Anterior cingulate cortex (tissue), 58 donors: ENCODE results near the gene ELOVL2.
A peak's percentile ranks its signal among the peaks of the same experiment; 100 is the strongest.
"Not testable (repeated sequence)": the region's sequence is repeated elsewhere in the genome, so short reads cannot be mapped to it uniquely, and the experiment has no call there.

Experiments used
- DNase-seq, 58 donors: peaks; one replicate each; lab custom pipeline; 2025; lab: John Stamatoyannopoulos, UW

ELOVL2 gene

DNA sequence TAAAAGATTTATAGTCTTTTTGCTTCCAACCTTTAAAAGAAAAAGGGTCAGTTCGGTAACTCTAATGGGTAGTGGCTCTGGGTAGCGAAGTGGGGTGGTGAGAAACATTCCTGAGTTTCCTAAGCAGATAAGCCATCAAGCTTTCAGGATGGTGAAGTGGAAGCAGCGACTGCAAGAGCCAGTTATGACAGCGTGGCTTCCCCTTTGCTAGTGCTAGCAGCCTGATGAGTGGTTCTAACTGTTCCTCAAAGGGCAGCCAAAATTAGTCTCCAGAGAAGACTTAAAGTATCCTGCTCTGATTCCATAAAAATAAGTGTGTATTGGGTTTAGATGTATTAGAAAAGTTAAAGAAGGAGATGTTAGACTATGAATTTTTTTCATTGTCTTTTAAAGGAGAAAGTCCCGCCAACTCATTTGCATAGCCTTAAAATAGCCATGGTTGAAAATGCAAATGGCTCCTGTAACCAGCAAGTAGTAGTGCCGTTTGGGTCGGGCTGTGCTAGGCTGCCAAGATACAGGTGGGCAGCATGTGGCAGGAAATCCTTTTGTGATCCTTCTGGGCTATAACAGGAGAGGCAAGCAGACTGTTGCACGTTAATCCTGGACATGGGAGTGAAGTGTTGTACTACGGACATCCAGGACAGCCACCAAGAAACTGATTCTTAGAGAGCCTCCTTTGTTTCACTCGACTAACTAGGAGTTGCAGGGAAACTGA lies 18.0 kb downstream of the ELOVL2 start:
- DNase-seq, result no peak

DNA sequence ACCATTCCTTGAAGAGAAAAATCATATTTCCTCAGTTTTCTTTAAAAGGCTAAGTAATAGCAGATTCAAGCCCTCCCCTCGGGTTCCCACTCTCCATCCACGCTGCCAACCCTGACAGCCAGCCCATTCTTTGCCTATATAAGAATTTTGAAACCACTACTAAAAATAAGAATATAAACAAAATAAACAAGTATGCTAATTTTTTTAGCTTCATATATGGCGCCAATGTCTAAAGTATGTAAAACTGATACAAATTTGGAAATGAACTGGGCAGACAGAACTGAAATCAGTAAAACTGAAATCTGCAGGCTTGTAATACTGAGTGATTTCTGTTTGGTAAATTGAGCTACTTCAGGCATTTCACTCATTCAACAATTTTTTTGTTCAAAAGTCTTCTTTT lies 19.0 kb downstream of the ELOVL2 start:
- no peak for DNase-seq

DNA sequence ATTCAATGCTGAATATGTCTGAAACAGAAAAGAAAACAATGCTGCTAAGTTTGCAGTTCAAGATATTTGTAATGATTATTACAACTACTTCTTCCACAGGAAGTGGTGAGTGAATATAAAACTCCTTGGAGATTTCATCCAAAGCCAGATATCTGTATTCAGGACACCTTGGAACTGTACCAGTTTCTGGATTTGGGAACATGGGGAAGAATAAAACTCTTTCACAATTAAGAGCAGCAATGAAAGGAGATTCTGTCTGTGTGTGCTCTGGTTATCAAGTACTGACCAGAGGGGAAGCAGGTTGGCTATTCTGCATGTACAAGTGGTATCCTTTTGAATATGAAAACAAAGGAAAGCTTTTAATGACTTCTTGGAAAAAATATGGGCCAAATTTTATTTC lies 21.1 kb downstream of the ELOVL2 start:
- DNase-seq, result peak in 4 of 58 donors; percentile 2 to 73 (median 31)

DNA sequence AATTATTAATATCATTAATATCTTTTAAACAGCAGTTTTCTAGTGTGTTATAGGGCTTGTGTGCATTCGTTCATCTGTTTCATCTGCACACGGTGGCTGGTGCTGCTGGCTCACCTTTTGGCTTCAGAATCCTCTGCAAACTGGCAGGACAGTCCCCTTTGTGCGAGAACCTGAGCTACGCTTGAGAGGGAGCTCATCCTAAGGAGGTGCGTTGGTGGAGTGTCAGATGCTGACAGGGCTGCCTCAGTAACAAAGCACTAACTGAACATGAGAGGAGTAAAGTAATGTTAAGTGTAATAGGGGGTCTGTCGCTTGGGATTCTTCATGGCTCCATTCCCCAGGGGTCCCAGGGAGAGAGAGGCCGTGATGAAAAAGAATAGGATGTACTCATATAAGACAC lies 22.4 kb downstream of the ELOVL2 start:
- DNase-seq, result peak in 1 of 58 donors; percentile 28

DNA sequence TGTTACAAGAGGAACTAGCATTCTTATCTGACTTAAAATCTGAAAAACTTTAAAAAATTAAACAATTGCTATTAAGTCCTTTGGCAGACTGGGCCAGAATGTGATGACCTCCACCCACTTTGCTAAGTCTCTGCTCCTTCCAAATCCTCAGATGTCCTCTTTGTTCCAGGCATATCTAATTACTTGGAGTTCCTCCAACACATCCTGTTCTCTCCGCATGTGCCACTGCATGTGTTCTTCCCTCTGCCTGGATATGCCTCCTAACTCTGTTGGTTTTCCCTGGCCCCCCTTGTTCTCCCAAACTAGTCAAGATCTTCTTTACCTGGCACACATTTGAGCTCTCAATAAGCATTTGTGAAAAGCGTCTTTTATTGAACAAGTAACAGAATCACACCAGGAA lies 23.1 kb downstream of the ELOVL2 start:
- no peak for DNase-seq

DNA sequence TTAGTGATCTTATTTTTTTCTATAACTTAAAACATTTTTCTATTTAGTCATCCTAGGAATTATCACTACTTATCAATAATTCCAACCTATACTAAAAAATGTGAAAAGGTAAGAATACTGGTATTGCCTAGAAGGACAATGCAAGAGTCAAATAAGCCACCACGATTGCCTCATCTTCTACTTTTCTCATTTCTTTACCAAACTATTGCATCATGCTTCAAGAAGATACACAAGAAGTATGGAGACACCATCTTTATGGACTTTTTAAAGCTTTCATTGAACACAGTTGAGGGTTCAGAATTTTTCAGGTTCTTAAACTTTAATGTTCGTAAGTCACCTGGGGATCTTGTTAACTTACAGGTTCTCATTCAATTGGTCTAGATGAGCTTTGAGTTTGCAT lies 25.9 kb downstream of the ELOVL2 start:
- no peak for DNase-seq

DNA sequence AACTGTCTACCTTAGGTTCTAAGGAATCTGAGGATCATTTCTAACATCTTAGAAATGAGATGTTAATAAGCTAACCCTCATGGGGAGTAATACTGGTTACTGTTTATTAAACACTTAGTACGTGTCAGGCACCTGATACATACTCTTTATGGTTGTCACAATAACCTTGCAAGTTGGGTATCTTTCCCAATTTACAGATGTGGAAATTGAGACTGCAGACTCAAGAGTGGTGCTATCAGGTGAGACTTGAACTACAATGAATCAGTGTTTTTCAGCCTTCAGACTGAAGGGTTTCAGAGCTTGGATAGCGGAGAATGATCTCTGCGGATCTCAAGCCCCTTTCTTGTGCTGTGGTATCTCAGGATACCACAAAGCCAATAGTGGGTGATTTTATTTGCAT lies 27.0 kb downstream of the ELOVL2 start:
- DNase-seq, result no peak

DNA sequence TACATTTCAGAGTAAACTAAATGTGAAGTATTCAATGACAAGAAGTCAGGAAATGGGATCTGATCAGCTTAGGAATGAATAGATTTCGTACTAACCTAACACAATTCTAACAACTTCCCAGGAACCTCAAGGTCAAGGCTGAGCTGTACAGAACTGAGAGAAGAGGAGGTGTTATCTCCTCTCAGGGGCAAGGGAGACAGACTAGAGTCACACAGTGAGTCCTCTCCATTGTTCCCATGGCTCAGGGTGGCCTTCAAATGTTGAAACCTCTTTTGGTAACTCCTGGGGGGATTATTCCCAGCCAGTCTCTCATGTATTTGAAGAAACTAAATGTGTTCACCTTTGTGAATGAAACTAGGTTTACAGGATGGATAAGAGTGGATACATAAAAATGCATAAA lies 27.7 kb downstream of the ELOVL2 start:
- no peak for DNase-seq

DNA sequence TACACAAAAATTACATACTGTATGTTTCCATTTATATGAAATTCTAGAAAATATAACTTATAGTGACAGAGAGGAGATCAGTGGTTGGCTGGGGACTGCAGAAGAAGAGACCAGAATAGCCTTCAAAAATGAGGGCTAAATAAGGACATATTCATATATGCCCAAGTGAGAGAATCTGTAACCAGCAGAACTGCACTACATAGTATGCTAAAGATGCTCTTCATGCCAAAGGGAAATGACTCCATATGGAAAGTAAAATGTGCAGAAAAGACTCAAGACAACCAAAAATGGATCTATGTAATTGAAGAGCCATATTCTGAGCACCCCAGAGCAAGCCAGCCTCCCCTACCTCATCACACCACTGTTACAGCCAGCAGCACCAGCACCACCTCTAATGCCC lies 29.0 kb downstream of the ELOVL2 start:
- no peak for DNase-seq

DNA sequence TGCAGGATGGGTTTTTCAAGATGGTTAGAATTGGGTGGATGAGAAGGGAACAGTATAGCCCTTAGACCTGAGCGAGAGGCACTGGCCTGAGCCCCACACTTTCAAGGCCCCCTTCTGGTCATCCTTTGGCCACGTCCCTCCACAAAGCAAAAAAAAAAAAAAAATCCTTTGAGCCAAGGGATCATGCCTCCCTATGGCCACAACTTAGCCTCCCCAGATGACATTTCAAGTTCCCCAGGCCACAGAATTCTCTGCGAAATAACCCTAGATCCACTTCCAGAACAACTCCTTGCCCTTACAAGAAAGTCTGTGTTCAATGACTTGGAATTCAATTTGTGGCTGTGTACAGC lies 30.4 kb downstream of the ELOVL2 start:
- no peak for DNase-seq

DNA sequence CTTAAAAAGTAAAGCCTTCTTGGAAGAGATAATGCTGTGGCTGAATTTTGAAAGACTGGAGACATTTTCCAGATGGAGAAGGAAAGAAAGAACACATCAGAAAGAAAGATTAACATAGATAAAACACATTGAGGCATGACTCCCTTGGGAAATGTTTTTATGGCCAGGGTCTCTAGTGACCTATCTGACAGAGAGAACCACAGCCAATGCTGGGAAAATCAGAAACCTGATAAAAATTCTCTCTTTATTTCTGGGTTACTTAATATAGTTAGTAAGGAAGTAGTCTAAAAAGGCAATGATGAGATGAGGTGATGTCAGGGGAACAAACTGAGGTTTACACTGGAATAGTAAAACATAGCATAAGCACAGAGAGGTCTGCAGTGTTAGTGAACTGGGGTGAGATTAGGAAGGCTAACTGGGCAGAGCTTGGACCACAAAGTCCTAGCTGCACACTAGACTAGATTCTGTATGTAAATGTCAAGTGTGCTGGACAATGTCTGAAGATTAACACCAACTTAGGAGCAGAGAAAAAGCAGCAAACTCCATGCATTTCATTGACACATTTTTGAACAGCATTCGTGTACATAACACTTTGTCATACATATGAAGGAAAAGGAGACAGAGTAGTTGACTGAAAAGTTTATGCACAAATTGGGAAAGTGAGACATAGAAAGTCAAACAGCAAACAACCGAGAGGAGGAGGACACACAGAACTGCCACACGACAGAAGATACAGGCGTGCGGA lies 31.0 kb downstream of the ELOVL2 start:
- DNase-seq, result no peak

DNA sequence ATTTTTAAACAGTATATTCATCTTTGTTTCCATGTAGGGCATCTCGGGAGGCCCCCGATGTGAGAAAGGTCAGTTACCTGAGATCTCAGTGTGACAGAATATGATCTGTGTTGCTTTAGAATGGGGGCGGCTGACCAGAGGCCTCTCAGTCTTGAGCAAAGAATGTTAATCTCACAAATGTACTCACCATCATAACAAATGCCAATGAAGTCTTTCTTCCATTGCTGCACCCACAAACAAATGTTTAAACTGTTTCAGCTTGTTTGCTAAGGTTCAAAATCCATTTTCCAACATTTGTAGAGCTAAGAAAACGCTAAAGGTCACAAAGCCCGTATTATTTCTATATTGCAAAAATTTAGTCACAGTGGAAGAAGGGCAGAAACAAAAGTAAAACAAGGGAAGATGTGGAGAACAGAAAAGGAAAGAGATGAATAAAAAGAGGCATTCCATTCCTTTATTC lies 31.8 kb downstream of the ELOVL2 start:
- no peak for DNase-seq

DNA sequence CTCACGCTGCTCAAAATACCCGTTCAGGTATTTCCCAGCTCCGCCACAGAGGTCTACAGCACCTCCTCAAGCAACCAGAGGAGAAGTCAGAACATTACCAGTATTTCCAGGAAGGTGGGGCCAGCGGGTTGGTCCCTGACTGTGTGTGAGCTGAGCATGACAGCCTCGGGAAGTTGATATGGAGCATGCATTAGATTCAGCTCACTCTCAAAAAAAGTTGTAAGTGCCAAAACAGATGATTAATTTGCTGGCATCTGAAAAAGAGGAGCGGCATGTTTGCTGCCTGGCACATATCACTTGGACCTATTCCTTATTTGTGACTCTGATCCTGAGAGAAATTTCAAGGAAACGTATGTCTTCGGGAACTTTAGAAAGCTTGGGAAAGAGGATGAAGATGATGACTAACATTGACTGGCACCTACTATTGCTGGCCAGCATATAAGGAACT lies 32.3 kb downstream of the ELOVL2 start:
- no peak for DNase-seq

DNA sequence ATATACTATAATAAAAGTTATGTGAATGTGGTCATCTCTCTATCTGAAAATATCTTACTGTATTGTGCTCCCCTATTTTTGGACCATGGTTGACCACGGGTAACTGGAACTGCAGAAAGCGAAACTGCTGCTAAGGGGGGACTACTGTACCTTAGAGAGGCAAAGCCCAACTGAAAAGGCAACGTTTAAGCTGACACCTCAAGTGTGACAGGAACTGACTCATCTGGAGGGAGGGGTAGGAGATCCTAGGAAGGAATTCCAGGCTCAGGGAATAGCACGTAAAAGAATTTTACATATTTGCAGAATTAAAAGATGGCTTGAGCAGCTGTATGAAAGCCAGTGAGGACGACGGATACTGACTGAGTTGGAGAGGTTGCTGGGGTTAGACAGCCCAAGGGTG lies 34.8 kb downstream of the ELOVL2 start:
- DNase-seq, result no peak

DNA sequence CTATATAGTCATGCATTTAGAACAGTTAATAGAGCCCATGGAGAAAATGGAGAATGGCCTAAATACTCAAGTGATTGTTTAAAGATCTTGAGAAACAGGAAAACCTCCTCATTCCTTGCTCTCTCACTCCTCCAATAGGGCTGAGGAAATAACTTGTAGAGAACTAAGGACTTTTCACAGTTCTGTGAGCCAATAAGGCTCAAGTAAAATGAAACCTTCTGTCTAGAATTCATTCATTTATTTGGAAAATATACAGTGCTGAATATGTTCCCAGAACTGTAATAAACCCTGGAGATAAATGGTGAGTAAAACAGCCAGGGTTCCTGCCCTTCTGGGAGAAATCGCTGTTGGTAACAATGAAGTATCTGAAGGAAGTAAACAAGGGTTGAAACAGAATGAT lies 35.3 kb downstream of the ELOVL2 start:
- no peak for DNase-seq

DNA sequence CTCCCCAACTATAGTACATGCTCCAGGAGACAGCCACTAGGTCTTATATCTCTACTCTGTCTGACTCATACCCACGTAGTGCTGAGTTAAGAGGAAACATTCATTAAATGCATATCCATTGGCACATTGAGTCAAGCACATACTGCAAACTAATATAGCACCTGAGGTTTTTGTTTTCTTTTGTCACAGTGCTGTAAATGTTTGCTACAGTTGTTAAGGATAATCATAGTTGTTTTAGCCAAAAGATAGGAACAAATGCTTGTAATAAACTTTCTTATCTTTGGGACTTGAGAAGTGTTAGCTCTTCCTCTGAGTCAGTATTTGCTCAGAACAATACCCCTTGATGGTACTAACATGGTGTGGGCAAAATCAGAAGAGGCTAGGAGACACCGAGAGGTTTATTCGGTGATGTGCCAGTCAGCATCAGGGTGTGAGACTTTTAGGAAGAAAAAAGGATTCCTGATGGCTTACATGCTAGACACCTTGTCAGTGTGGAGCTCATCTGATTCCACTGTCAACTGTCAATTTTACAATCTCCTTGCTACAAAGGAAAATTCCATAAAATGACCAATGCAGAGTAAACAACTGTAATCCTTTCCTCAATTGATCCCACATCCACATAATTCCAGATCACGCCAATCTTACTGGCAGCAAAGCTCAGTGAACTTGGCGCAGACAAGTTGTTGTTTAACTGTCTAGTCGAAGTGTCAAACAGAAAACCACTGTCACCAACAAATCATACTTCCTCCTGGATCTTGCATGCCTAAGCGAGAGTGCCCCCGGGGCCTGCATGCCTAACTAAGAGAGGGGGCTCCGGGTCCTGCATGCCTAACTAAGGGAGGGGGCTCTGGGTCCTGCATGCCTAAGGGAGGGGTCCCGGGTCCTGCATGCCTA lies 36.1 kb downstream of the ELOVL2 start:
- DNase-seq, result no peak

DNA sequence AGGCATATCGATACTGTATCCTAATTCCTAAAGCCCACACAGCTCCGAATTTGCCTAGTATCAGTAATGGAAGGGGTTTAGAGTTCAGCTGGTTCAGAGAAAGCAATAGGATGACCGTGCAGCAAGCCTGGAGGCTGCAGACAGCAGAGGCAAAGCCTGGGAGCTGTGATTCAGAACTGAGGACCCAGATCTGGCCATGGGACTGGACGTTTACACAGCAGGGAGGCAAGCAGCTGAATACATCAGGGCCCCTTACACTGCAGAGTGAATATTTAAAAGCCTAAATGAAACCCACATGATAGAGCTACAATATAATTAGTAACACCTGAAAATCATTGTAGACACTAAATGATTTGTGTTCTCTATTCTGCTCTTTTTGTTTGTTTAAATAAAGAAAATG lies 38.0 kb downstream of the ELOVL2 start:
- no peak for DNase-seq

DNA sequence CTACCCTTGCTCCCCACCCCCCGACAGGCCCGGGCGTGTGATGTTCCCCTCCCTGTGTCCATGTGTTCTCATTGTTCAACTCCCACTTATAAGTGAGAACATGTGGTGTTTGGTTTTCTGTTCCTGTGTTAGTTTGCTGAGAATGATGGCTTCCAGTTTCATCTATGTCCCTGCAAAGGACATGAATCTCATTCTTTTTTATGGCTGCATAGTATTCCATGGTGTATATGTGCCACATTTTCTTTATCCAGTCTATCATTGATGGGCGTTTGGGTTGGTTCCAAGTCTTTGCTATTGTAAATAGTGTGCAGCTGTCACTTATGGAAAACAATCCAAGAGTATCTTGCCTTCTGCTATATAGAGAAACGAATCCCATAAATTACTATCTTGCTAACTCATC lies 40.8 kb downstream of the ELOVL2 start:
- DNase-seq, result not testable (repeated sequence)

DNA sequence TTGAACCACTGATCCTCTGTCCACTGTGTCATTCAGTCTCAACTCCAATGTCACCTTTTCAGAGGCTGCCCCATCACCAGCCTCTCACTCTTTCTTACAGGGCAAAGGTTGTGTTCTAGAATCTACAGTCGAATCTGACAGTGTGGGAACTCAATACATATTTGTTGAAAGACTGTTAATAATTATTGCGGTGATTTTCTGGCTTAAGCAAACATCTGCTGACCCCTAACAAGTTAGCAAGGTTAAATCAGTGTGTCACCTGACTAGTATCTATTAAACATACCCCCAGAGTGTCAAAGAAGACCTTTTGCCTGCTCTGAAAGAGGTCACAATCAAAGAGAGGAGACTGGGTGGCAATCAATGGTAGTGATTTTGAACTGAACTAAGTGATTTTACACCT lies 41.9 kb downstream of the ELOVL2 start:
- DNase-seq, result no peak

DNA sequence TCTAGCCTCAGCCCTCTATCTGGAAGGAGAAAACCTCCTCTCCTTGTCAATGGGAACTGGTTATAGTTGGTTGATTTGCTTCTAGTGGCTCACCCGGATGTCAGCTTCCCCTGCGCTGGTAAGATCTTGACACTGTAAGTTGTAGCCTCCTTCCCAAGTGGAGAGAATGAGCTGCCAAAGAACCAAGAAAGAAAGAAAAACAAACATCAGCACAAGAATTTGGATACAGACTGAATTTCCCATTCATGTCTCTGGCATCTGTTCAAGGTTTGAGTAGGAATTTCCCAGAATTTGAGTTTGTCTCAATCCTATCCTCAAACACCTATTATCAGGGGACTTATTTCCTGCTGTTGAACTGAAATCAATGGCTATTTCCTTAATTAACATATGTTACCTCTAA lies 44.1 kb downstream of the ELOVL2 start:
- no peak for DNase-seq

DNA sequence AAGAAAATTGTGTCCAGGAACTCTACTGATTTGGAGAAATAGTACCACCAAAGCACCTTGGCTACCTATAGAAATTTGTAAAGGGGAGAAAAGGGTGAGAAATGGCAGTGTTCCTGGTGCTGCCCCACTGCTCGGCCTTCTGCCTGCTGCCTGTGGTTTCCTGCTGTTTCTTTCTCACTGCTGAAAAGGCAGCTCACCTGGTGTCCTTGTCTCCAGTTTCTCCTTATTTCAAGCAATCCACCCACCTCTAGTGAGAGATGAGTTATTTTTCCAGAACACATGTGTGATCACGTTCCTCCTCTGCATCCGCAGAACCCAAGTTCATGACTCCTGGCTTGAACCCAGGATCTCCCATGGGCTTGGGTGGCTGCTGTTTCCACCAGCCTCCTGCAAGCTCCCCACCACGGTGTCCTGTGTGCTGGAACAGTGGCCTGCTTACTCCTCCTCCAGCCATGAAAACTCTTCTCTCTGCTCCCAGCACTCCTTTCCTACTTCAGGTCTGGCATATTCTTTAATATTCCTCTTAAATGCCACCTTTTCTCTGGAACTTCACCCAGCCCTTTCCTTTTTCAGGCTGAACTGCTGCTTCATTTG lies 48.9 kb downstream of the ELOVL2 start:
- no peak for DNase-seq
